HepG2 (cell line): Measurements from ENCODE around the gene SAPCD2. TPM values are rescaled to one million over a fixed set of nuclear protein-coding genes. Genes with fewer than 3 reads are reported as not detected.

Experiments
- AKAP8 ChIP-seq: sonication (generic); formaldehyde crosslinking; IDR thresholded peaks from 2 replicates; pipeline ENCODE4 v1.5.1; 2020; ENCODE audit warnings: mild to moderate bottlenecking, missing genetic modification reagents
- EHMT2 ChIP-seq: fragments of 200-600 bp; sonication (generic); IDR thresholded peaks from 2 replicates; pipeline ENCODE4 v1.7.0; 2017; ENCODE audit warnings: antibody characterized with exemption, low read depth, low read length, borderline replicate concordance
- PRDM10 ChIP-seq: sonication (generic); formaldehyde crosslinking; IDR thresholded peaks from 2 replicates; pipeline ENCODE4 v1.4.0; 2020; ENCODE audit warnings: low read depth, missing genetic modification reagents
- THAP9 ChIP-seq: sonication (generic); formaldehyde crosslinking; IDR thresholded peaks from 2 replicates; pipeline ENCODE4; 2020; ENCODE audit warnings: missing genetic modification reagents, mild to moderate bottlenecking, borderline replicate concordance
- ZFX ChIP-seq: sonication (generic); formaldehyde crosslinking; IDR thresholded peaks from 2 replicates; pipeline ENCODE4 v1.4.0; 2020; ENCODE audit warnings: mild to moderate bottlenecking, low read depth, missing genetic modification reagents, moderate library complexity
- ZFY ChIP-seq: sonication (generic); formaldehyde crosslinking; IDR thresholded peaks from 2 replicates; pipeline ENCODE4 v1.4.0; 2020; ENCODE audit warnings: missing genetic modification reagents
- ZNF280D ChIP-seq: sonication (generic); formaldehyde crosslinking; IDR thresholded peaks from 2 replicates; pipeline ENCODE4 v1.5.1; 2020; ENCODE audit warnings: mild to moderate bottlenecking, missing genetic modification reagents
- ZNF687 ChIP-seq: sonication (generic); formaldehyde crosslinking; IDR thresholded peaks from 2 replicates; pipeline ENCODE4 v1.5.1; 2020; ENCODE audit warnings: mild to moderate bottlenecking, missing genetic modification reagents, moderate library complexity
- ZNF709 ChIP-seq: sonication (generic); formaldehyde crosslinking; IDR thresholded peaks from 2 replicates; pipeline ENCODE4 v1.5.0; 2020; ENCODE audit warnings: mild to moderate bottlenecking, missing genetic modification reagents
- ZNF772 ChIP-seq: sonication (generic); formaldehyde crosslinking; IDR thresholded peaks from 2 replicates; pipeline ENCODE4 v1.5.0; 2020; ENCODE audit warnings: mild to moderate bottlenecking, missing genetic modification reagents
- polyA plus RNA-seq, 8 experiments: library from polyadenylated mRNA; depleted of rRNA in 3 of 8; stranded (reverse) in 7 of 8; unstranded in 1 of 8; fragments of >200 nt; fragmentation: Illumina TruSeq in 4 of 8; extraction: Trizol in 4 of 8; gene quantifications; 2 replicates each; pipeline versions ENCODE4 v1.2.1 to v1.2.3, GENCODE V29; 2011 to 2016; ENCODE audit warnings: low read depth in 4 of 8, missing spikeins in 1 of 8, mixed read lengths in 1 of 8; ENCODE audit not compliant: insufficient read depth in 1 of 8
- total RNA-seq, 5 experiments: library from RNA; depleted of rRNA; stranded (reverse); fragments of >200 nt; fragmentation: Illumina TruSeq; extraction: Trizol; gene quantifications; 2 replicates each; pipeline ENCODE4 v1.2.3, GENCODE V29; 2016; ENCODE audit warnings: low read depth in 1 of 5

The SAPCD2 gene
- total and polyA plus RNA-seq, 2 of the 13 experiments (the other 11 are each of a cell fraction or from before 2014, with no cell fraction given) = 21.9 to 42.8 TPM

- TF ChIP-seq PRDM10 (CRISPR knock-in tag) (no peak), ZFY (0 out of 2 replicates have a peak, but pooled peaks have one; percentile 6), EHMT2 (no peak), AKAP8 (CRISPR knock-in tag) (no peak), ZNF709 (no peak), THAP9 (CRISPR knock-in tag) (0 out of 2 replicates have a peak, but pooled peaks have one; percentile 16), ZNF772 (CRISPR knock-in tag) (0 out of 2 replicates have a peak, but pooled peaks have one; percentile 48), ZNF687 (peak; percentile 48; the same call in 1 of the 2 replicates), ZFX (CRISPR knock-in tag) (0 out of 2 replicates have a peak, but pooled peaks have one; percentile 18), ZNF280D (CRISPR knock-in tag) (0 out of 2 replicates have a peak, but pooled peaks have one; percentile 29)
Observed at GRCh38 chr9:137077758-137078693, 7.7 kb upstream of the SAPCD2 start (continued).
